ENCODE data around the gene ZNF142.

DNA sequence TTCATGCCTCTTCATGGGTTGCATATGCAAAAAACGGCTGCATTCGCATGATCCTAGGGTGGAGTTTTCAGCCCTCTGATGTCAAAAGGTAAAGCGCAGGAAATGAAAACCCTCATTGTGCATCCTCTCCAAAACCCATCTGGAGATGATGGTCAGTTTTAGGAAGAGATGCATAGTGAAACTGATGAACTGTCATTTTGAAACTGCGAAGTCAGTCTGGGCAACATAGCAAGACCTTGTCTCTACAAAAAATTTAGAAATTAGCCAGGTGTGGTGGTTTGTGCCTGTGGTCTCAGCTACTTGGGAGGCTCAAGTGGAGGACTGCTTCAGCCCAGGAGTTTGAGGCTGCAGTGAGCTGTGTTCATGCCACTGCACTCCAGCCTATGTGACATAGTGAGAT lies 48.7 kb upstream of the ZNF142 start:
- TF ChIP-seq, protein P1, sequence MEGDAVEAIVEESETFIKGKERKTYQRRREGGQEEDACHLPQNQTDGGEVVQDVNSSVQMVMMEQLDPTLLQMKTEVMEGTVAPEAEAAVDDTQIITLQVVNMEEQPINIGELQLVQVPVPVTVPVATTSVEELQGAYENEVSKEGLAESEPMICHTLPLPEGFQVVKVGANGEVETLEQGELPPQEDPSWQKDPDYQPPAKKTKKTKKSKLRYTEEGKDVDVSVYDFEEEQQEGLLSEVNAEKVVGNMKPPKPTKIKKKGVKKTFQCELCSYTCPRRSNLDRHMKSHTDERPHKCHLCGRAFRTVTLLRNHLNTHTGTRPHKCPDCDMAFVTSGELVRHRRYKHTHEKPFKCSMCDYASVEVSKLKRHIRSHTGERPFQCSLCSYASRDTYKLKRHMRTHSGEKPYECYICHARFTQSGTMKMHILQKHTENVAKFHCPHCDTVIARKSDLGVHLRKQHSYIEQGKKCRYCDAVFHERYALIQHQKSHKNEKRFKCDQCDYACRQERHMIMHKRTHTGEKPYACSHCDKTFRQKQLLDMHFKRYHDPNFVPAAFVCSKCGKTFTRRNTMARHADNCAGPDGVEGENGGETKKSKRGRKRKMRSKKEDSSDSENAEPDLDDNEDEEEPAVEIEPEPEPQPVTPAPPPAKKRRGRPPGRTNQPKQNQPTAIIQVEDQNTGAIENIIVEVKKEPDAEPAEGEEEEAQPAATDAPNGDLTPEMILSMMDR (IDR thresholded peaks at IDR 0.05 in 4 of 5, conservative IDR thresholded peaks at IDR 0.05 in 1 of 5), result no peak
- no peak for TF ChIP-seq POLR2A (IDR thresholded peaks at IDR 0.05)

Measured in gastrocnemius medialis (tissue), 4 donors.